Measurements from ENCODE around the gene ST6GALNAC2. TPM values are rescaled to one million over a fixed set of nuclear protein-coding genes. Genes with fewer than 3 reads are reported as not detected.

ST6GALNAC2 gene
- total and polyA plus RNA-seq, 10 of the 15 experiments (the other 5 are each of a cell fraction or from before 2014, with no cell fraction given), result 0.08 to 0.41 (median 0.23) TPM; not detected in 6

- H3K27ac ChIP-seq (ENCODE audit: control insufficient read depth, insufficient read depth), result no peak overlapping the region
- 26% methylated on average over 28 of the region's 37 CpGs for WGBS (ENCODE audit: insufficient coverage, insufficient replicate concordance, low lambda C conversion rate, missing lambda C conversion rate)
- no peaks in the 10 kb centered on the region for H3K4me1 ChIP-seq (ENCODE audit: control insufficient read depth, insufficient read depth, low read length)
- no peak for FAIRE-seq
- peaks cover 5 to 7% of the 10 kb centered on the region in 2 experiments for H3K27me3 ChIP-seq (replicated peaks in 1 of 2; ENCODE audit: control insufficient read depth in 2 of 2, insufficient read depth in 2 of 2, low read length in 1 of 2)
- H4K20me1 ChIP-seq (ENCODE audit: control insufficient read depth, insufficient read depth), result no peaks in the 10 kb centered on the region
- DNase-seq (ENCODE audit: low read depth, low spot score), result no peak
- ChIA-PET RAD21 (ENCODE audit: unreplicated experiment) (no interaction called here), POLR2A (no interaction called here), CTCF (no interaction called here), SMC1A (ENCODE audit: uncharacterized antibody, unreplicated experiment) (no interaction called here)
- H3K4me2 ChIP-seq (ENCODE audit: control insufficient read depth, insufficient read depth), result no peak overlapping the region
- H3K79me2 ChIP-seq (ENCODE audit: control insufficient read depth, insufficient read depth, low read length), result no peaks in the 10 kb centered on the region
- BruUV-seq (replicated peaks), result no TSS peak
- H3K36me3 ChIP-seq (ENCODE audit: control insufficient read depth in 2 of 2, insufficient read depth in 2 of 2, low read length in 1 of 2), result no peaks in the 10 kb centered on the region
- TF ChIP-seq ZNF384 (IDR thresholded peaks at IDR 0.05; ENCODE audit: borderline replicate concordance, low read depth, low read length), result no peak
- peak; percentile 22 for TF ChIP-seq BCL3 (IDR thresholded peaks at IDR 0.05; ENCODE audit: borderline replicate concordance, insufficient read depth, low read depth, low read length, poor library complexity, severe bottlenecking)
- TF ChIP-seq ZNF207 (IDR thresholded peaks at IDR 0.05; ENCODE audit: borderline replicate concordance), result no peak
- no peak for ATAC-seq
- no peaks in the 10 kb centered on the region for H3K9me3 ChIP-seq (replicated peaks; ENCODE audit: control insufficient read depth, insufficient read depth, low read length)
- in situ Hi-C loops (cut with MboI) (no loop called here), intact Hi-C loops (cut with micrococcal nuclease; ENCODE audit: unreplicated experiment) (no loop called here)
- H3K9ac ChIP-seq (ENCODE audit: control insufficient read depth, insufficient read depth, low read length), result no peak overlapping the region
- no peak overlapping the region for H2AFZ ChIP-seq (ENCODE audit: control insufficient read depth, low read depth, low read length)
- no peak overlapping the region for H3K4me3 ChIP-seq
Observed at GRCh38 chr17:76538281-76538931, 47.3 kb downstream of the ST6GALNAC2 start.

GRCh38 chr17:76537578-76538280 is 47.9 kb downstream of the ST6GALNAC2 start, which contains the start of gene CYGB:
TSS of gene CYGB (minus strand) at chr17:76537709. CDS start at chr17:76537542, 167 bp downstream.
- intact Hi-C loops (cut with micrococcal nuclease; ENCODE audit: unreplicated experiment) (no loop called here), in situ Hi-C loops (cut with MboI) (no loop called here)
- CTCF ChIA-PET, result no interaction called here
- POLR2A ChIA-PET, result no interaction called here
- FAIRE-seq (no peak), ATAC-seq (no peak), DNase-seq (ENCODE audit: low read depth, low spot score) (no peak)
- Histone ChIP-seq H3K4me2 (ENCODE audit: control insufficient read depth, insufficient read depth) (no peak within 1 kb of the TSS), H3K4me3 (no peak within 1 kb of the TSS), H3K79me2 (ENCODE audit: control insufficient read depth, insufficient read depth, low read length) (no peaks in the 10 kb centered on the region), H3K36me3 (ENCODE audit: control insufficient read depth in 2 of 2, insufficient read depth in 2 of 2, low read length in 1 of 2) (no peaks in the 10 kb centered on the region), H3K9me3 (replicated peaks; ENCODE audit: control insufficient read depth, insufficient read depth, low read length) (no peaks in the 10 kb centered on the region), H4K20me1 (ENCODE audit: control insufficient read depth, insufficient read depth) (no peaks in the 10 kb centered on the region), H3K27me3 (replicated peaks in 1 of 2; ENCODE audit: control insufficient read depth in 2 of 2, insufficient read depth in 2 of 2, low read length in 1 of 2) (peaks cover 5 to 6% of the 10 kb centered on the region in 2 experiments), H3K27ac (ENCODE audit: control insufficient read depth, insufficient read depth) (no peak within 1 kb of the TSS), H3K9ac (ENCODE audit: control insufficient read depth, insufficient read depth, low read length) (no peak within 1 kb of the TSS), H3K4me1 (ENCODE audit: control insufficient read depth, insufficient read depth, low read length) (no peaks in the 10 kb centered on the region), H2AFZ (ENCODE audit: control insufficient read depth, low read depth, low read length) (no peak within 1 kb of the TSS)
- SMC1A ChIA-PET (ENCODE audit: uncharacterized antibody, unreplicated experiment), result no interaction called here
- 2% methylated on average over 37 of the region's 95 CpGs for WGBS (ENCODE audit: insufficient coverage, insufficient replicate concordance, low lambda C conversion rate, missing lambda C conversion rate)
- TF ChIP-seq NRF1 (conservative IDR thresholded peaks at IDR 0.05; ENCODE audit: low read depth, low read length) (no peak), SUZ12 (IDR thresholded peaks at IDR 0.05; ENCODE audit: unreplicated experiment) (peak; percentile 48), TCF3 (IDR thresholded peaks at IDR 0.05; ENCODE audit: borderline replicate concordance, insufficient read depth, low read depth, low read length) (no peak), TCF7 (IDR thresholded peaks at IDR 0.05; ENCODE audit: borderline replicate concordance) (no peak), TCF12 (IDR thresholded peaks at IDR 0.05; ENCODE audit: low read depth, low read length) (no peak)
- RAD21 ChIA-PET (ENCODE audit: unreplicated experiment), result no interaction called here
- no TSS peak for BruUV-seq (replicated peaks)

All from GM12878 (cell line).